ENCODE results near the gene MICU1.
A peak's percentile ranks its signal among the peaks of the same experiment; 100 is the strongest.
"Not testable (repeated sequence)": the region's sequence is repeated elsewhere in the genome, so short reads cannot be mapped to it uniquely, and the experiment has no call there.

The MICU1 gene

DNA sequence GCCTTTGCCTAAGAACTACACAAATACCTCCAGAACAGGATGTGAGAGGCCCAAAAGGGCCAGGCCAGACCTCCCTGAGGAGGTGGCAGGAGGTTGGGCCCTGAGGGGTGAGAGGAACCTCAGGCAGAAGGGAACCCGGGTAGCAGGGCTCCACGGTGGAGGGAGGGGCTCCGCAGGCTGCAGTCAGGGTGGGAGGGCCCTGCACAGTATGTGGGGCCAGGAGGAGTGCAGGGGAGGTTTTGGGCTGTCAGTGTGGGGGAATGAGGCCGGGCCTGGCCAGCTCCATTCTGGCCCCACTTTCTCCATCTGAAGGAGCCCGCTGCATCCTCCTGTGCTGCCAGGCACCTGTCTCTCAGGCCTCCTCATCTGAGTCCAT lies 297.1 kb downstream of the MICU1 start:
- H3K27ac ChIP-seq (ENCODE audit: low read length): no peak overlapping the region
- H3K27me3 ChIP-seq (ENCODE audit: control insufficient read depth, insufficient read depth, low read length): no peaks in the 10 kb centered on the region
- no peak overlapping the region for H3K9ac ChIP-seq (ENCODE audit: low read length)
- no peaks in the 10 kb centered on the region for H3K36me3 ChIP-seq (ENCODE audit: control insufficient read depth, low read depth, low read length)
- peaks cover 32% of the 10 kb centered on the region for H3K4me1 ChIP-seq (ENCODE audit: control insufficient read depth, low read depth, low read length)
- no peaks in the 10 kb centered on the region for H3K9me3 ChIP-seq (ENCODE audit: control insufficient read depth, low read depth, low read length)
- H3K4me3 ChIP-seq (ENCODE audit: low read length): no peak overlapping the region

DNA sequence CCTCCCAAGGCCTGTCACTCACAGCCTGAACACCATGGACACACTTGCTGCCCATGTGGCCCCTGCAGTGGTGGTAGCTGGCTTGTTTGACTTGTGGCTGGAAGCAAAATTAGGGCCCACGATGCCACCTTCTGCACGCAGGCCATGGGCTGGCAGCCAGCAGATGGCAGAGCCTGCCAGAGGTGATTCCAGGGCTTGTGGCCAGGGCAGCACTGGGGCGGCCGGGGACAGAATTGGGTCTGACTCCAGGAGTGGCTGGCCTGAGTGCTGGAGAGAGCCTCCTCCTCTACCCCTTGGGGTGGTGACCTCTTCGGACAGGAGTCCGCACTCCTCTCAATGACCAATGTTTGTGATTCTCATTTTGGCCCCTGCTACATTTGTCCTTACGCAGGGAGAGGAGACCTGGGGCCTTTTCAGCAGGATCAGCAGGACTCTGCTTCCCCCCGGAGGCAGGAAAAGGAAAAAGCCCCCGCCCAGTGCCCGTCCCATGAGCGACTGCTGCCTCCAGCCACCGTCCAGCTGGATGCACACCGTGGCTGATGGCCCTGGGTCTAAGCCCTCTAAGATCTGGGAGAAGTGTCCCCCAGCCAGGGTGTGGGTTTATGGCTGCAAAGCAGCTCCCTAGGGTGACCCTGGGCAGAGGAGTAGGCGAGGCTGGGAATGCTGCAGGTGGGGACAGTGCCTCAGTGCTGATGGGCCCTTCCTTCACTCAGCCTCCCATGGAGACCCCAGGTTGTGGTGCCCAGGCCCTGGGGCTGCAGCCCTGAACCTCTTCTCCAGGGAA lies 297.6 kb downstream of the MICU1 start:
- H3K4me1 ChIP-seq (ENCODE audit: control insufficient read depth, low read depth, low read length): peaks cover 26% of the 10 kb centered on the region
- H3K27me3 ChIP-seq (ENCODE audit: control insufficient read depth, insufficient read depth, low read length): no peaks in the 10 kb centered on the region
- H3K4me3 ChIP-seq (ENCODE audit: low read length): no peak overlapping the region
- no peak overlapping the region for H3K27ac ChIP-seq (ENCODE audit: low read length)
- no peak overlapping the region for H3K9ac ChIP-seq (ENCODE audit: low read length)
- H3K9me3 ChIP-seq (ENCODE audit: control insufficient read depth, low read depth, low read length): no peaks in the 10 kb centered on the region
- no peaks in the 10 kb centered on the region for H3K36me3 ChIP-seq (ENCODE audit: control insufficient read depth, low read depth, low read length)

DNA sequence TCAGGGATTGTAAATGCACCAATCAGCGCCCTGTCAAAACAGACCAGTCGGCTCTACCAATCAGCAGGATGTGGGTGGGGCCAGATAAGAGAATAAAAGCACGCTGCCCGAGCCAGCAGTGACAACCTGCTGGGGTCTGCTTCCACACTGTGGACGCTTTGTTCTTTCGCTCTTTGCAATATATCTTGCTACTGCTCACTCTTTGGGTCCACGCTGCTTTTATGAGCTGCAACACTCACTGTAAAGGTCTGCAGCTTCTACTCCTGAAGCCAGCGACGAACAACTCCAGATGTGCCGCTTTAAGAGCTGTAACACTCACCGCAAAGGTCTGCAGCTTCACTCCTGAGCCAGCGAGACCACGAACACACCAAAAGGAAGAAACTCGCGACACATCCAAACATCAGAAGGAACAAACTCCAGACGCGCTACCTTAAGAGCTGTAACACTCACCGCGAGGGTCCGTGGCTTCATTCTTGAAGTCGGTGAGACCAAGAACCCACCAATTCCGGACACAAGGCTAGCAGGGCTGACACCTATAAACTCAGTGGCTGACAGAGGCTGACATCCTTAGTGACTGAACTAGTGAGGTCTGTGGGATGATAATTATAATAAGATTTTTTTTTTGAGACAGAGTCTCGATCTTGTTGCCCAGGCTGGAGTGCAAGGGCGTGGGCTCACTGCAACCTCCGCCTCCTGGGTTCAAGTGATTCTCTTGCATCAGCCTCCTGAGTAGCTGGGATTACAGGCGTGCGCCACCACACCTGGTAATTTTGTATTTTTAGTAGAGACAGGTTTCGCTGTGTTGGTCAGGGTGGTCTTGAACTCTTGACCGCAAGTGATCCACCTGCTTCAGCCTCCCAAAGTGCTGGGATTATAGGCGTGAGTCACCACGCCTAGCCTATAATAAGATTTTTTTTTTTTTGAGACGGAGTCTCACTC lies 298.9 kb downstream of the MICU1 start:
- not testable (repeated sequence) for H3K36me3 ChIP-seq (ENCODE audit: control insufficient read depth, low read depth, low read length); H3K4me3 ChIP-seq (ENCODE audit: low read length)

DNA sequence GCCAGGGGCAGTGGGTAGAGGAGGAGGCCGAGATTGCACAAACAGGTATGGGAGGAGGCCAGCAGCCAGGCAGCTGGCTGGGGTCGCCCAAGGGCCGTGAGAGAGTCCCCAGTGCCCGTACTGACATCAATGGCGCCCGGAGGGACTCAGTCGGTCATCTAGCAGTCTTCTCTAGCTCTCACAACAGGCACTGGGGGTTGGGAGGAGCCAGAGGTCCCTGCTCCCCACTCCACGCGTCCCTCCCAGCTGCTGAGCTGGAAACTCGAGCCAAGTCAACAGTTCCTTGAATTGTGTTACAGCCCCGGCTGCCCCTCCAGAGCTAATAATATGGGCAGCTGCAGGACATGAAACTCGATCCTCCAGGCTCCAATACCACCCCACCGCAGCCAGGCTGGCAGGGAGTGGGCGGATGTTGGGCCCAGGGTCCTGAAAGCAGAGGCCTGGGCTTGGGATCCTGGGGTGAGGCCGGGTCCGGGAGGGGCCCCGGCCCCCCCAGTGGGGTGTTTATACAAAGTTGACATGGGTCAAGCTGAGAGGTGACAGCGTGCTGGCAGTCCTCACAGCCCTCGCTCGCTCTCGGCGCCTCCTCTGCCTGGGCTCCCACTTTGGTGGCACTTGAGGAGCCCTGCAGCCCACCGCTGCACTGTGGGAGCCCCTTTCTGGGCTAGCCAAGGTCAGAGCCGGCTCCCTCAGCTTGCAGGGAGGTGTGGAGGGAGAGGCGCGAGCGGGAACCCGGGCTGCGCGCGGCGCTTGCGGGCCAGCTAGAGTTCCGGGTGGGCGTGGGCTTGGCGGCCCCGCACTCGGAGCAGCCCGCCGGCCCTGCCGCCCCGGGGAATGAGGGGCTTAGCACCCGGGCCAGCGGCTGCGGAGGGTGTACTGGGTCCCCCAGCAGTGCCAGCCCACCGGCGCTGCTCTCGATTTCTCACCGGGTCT lies 300.4 kb downstream of the MICU1 start:
- not testable (repeated sequence) for H3K9ac ChIP-seq (ENCODE audit: low read length); H3K27me3 ChIP-seq (ENCODE audit: control insufficient read depth, insufficient read depth, low read length); H3K27ac ChIP-seq (ENCODE audit: low read length); H3K9me3 ChIP-seq (ENCODE audit: control insufficient read depth, low read depth, low read length); H3K4me3 ChIP-seq (ENCODE audit: low read length); H3K36me3 ChIP-seq (ENCODE audit: control insufficient read depth, low read depth, low read length)
- H3K4me1 ChIP-seq (ENCODE audit: control insufficient read depth, low read depth, low read length): peaks cover 15% of the 10 kb centered on the region

More for the DNA sequence above, 298.9 kb downstream of the MICU1 start:
- H3K27ac ChIP-seq (ENCODE audit: low read length); H3K27me3 ChIP-seq (ENCODE audit: control insufficient read depth, insufficient read depth, low read length); H3K9ac ChIP-seq (ENCODE audit: low read length); H3K9me3 ChIP-seq (ENCODE audit: control insufficient read depth, low read depth, low read length): not testable (repeated sequence)
- peaks cover 17% of the 10 kb centered on the region for H3K4me1 ChIP-seq (ENCODE audit: control insufficient read depth, low read depth, low read length)

DNA sequence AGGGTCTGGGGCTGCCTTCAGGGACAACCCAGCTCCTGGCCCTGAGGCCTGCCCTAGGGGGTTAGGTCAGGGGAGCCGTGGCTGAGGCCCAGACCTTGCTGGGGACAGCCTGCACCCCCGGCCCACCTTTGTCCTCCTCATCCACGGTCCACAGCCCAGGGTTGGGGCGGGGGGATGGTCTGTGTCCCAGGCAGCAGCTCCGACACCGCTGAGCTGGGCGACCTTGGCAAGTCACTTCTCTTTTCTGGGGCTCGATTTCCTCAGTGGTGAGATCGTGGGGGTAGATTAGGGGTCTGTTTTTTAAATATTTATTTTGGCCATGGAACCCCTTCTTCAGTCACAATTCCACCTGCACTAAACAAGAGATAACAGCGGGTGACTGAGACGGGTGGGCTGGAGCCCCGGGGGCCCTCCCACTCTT lies 302.1 kb downstream of the MICU1 start:
- peaks cover 29% of the 10 kb centered on the region for H3K4me1 ChIP-seq (ENCODE audit: control insufficient read depth, low read depth, low read length)
- peaks cover 4% of the 10 kb centered on the region for H3K27me3 ChIP-seq (ENCODE audit: control insufficient read depth, insufficient read depth, low read length)
- H3K9me3 ChIP-seq (ENCODE audit: control insufficient read depth, low read depth, low read length): no peaks in the 10 kb centered on the region
- H3K4me3 ChIP-seq (ENCODE audit: low read length): no peak overlapping the region
- no peaks in the 10 kb centered on the region for H3K36me3 ChIP-seq (ENCODE audit: control insufficient read depth, low read depth, low read length)
- H3K27ac ChIP-seq (ENCODE audit: low read length): no peak overlapping the region
- H3K9ac ChIP-seq (ENCODE audit: low read length): no peak overlapping the region

DNA sequence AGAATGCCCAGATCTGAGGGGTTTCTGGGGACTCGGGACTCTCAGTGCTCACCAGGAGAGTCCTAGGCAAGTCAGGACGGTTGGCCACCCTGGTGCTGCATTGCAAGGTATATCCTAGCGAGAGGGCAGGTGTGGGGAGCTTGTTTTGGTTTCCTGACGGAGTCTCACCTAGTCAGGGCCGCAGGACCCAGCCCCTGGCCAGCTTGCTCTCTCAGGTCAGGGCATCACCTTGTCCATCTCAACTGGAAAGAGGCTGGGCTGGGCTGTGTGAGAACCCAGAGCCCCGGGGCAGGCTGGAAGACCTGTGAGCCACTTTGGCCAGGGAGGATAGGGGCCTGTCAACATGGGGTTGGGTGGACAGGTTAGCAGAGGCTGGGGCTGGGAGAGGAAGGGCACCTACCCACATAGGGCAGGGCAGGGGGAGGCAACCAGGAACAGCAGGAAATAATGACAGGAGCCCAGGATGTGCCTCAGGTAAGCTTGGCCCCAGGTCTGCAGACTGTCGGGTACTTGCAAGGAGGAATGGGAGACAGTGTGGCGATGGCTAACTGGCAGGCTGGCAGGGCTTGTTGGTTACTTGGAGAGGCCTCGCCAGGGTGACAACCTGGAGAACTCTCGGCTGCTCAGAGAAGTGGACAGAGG lies 302.6 kb downstream of the MICU1 start:
- Histone ChIP-seq H3K27me3 (ENCODE audit: control insufficient read depth, insufficient read depth, low read length) (peaks cover 10% of the 10 kb centered on the region), H3K27ac (ENCODE audit: low read length) (no peak overlapping the region), H3K9me3 (ENCODE audit: control insufficient read depth, low read depth, low read length) (no peaks in the 10 kb centered on the region), H3K4me1 (ENCODE audit: control insufficient read depth, low read depth, low read length) (peaks cover 30% of the 10 kb centered on the region), H3K36me3 (ENCODE audit: control insufficient read depth, low read depth, low read length) (no peaks in the 10 kb centered on the region), H3K9ac (ENCODE audit: low read length) (no peak overlapping the region), H3K4me3 (ENCODE audit: low read length) (no peak overlapping the region)

DNA sequence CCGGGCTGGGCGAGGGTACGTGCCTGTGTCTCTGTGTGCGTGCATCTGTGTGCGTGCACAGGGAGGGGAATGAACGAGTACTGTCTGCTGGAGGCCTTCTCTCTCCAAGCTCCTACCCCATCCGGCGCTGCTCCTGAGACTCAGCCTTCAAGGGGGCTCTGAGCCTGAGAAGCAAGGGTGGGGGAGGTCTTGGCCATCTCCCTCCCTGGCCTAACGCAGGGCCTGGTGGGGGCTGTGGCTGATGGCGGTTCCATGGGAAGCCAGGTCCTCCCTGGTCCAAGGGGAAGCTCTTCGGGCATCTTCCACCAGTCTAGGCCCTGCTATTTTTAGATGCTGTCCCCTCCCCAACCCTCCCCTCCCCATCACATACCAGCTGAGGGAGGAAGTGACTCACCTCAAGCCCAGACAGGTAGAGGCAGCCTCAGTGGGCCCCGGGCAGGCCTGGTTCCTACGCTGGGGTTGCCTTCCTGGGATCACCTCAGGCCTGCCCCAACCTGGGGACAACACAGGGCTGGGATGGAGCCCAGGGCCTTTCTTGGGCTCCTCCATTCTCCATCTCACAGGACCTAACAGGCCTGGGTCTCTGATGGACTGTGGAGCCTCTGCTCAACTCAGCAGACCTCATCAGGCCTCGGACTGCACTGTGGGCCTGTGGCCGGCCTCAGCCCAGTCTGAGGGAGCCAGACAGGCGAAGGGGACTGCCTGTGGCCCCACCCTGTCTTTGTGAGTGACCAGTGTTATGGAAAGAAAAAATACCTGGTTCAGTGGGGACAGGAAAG lies 303.4 kb downstream of the MICU1 start:
- Histone ChIP-seq H3K4me1 (ENCODE audit: control insufficient read depth, low read depth, low read length) (peaks cover 30% of the 10 kb centered on the region), H3K4me3 (ENCODE audit: low read length) (no peak overlapping the region), H3K9ac (ENCODE audit: low read length) (no peak overlapping the region), H3K27ac (ENCODE audit: low read length) (no peak overlapping the region), H3K36me3 (ENCODE audit: control insufficient read depth, low read depth, low read length) (no peaks in the 10 kb centered on the region), H3K9me3 (ENCODE audit: control insufficient read depth, low read depth, low read length) (no peaks in the 10 kb centered on the region), H3K27me3 (ENCODE audit: control insufficient read depth, insufficient read depth, low read length) (peaks cover 10% of the 10 kb centered on the region)

DNA sequence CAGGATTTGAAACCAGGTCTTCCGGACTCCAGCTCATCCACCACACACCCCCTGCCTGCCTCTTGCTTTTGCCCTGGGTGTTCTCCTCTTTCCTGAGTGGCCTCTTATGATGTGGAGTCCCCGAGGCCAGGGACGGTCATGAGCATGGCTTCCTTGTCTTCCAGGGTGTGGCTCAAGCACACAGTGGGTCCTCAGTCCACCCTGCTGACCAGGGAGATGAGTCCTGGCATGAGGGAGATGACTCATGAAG lies 303.9 kb downstream of the MICU1 start:
- Histone ChIP-seq H3K36me3 (ENCODE audit: control insufficient read depth, low read depth, low read length) (no peaks in the 10 kb centered on the region), H3K9ac (ENCODE audit: low read length) (no peak overlapping the region), H3K27ac (ENCODE audit: low read length) (no peak overlapping the region), H3K4me1 (ENCODE audit: control insufficient read depth, low read depth, low read length) (peaks cover 30% of the 10 kb centered on the region), H3K4me3 (ENCODE audit: low read length) (no peak overlapping the region), H3K27me3 (ENCODE audit: control insufficient read depth, insufficient read depth, low read length) (peaks cover 10% of the 10 kb centered on the region), H3K9me3 (ENCODE audit: control insufficient read depth, low read depth, low read length) (no peaks in the 10 kb centered on the region)

DNA sequence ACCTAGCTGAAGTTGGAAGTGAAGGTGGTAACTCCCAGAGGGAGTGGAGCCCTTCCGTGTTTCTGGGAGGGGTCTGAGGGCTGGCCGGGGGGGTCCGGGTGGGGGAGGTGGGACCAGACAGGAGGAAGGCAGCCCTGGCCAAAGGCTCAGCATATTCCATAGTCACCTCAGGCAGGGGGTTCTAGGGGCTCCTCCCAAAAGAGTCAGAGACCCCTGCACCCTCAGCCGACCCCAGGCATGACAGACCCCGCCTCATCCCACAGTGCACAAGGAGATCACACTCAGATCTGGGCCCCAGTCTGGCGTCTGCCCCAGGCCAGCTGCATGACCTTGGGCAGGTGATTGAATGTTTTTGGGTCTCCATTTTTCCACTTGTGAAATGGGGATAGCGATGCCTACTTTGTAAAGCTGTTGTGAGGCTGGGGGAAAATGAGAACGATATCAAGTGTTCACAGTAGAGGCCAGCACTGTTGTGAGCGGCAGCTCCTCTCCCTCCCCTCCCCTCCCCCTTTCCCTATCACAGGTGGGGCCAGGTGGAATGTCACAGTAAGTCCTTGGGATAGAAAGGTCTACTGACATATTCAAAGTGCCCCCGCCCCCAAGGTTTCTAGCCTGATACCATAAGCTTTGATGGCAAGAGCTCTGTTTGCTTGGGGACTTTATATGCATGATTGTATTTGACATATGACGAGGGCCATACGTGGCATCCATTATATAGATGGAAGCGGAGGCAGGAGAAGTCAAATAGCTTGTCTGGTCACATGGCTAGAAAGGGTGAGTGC lies 304.4 kb downstream of the MICU1 start:
- no peaks in the 10 kb centered on the region for H3K9me3 ChIP-seq (ENCODE audit: control insufficient read depth, low read depth, low read length)
- peaks cover 10% of the 10 kb centered on the region for H3K27me3 ChIP-seq (ENCODE audit: control insufficient read depth, insufficient read depth, low read length)
- H3K9ac ChIP-seq (ENCODE audit: low read length): peak overlapping the region; percentile 61
- H3K4me1 ChIP-seq (ENCODE audit: control insufficient read depth, low read depth, low read length): peaks cover 30% of the 10 kb centered on the region
- no peaks in the 10 kb centered on the region for H3K36me3 ChIP-seq (ENCODE audit: control insufficient read depth, low read depth, low read length)
- H3K27ac ChIP-seq (ENCODE audit: low read length): no peak overlapping the region
- H3K4me3 ChIP-seq (ENCODE audit: low read length): no peak overlapping the region

DNA sequence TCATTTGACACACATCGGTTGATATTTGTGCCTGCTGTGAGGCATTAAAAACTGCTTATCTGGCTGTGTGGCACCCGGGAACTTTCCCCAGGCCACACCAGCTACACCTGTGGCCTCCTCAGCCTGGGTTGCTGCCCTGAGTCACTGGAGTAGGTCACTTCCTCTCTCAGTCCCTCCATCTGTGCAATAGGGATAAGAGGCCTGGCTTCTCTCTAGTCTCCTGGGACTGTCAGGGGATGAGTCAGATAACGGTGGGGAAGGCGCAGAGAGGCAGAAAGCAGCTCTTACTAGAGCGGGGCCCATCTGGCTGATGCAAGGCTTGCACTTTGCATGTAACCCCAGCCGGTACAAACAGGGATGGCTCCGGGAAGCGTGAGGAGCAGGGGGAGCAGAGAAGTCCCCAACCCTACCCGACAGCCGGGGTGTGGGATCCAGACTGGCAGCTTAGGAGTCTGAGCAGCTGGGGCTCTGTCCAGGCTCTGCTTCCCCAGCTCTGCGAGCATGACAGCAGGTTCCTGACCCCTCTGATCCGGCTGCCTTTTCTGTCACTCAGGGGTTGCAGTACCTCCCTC lies 305.1 kb downstream of the MICU1 start:
- Histone ChIP-seq H3K27me3 (ENCODE audit: control insufficient read depth, insufficient read depth, low read length) (peaks cover 10% of the 10 kb centered on the region), H3K4me1 (ENCODE audit: control insufficient read depth, low read depth, low read length) (peaks cover 30% of the 10 kb centered on the region), H3K9ac (ENCODE audit: low read length) (peak overlapping the region; percentile 61), H3K27ac (ENCODE audit: low read length) (peak overlapping the region; percentile 79), H3K36me3 (ENCODE audit: control insufficient read depth, low read depth, low read length) (no peaks in the 10 kb centered on the region), H3K9me3 (ENCODE audit: control insufficient read depth, low read depth, low read length) (no peaks in the 10 kb centered on the region), H3K4me3 (ENCODE audit: low read length) (no peak overlapping the region)

All from iPS-18a (cell line).